Measurements from ENCODE around the gene ARID5B.

DNA sequence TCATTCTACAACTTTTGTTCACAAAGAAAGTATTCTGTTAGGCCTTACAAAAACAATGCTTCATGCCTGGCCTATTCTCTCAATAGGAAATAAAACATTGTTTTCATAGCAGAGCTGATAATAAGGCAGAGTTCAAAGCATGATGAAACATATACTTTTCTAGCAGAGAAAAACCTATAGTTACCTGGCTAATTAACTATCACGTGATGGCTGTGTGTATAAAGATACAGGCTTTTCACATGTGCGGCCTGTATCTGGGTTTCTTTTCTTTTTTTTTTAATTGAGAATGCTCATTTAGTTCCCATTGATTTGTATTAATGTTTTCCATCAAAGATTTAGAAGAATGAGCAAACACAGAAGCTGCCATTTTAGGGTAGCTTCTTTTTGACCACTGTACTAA lies 51.7 kb downstream of the ARID5B start:
- TF ChIP-seq, protein P1, sequence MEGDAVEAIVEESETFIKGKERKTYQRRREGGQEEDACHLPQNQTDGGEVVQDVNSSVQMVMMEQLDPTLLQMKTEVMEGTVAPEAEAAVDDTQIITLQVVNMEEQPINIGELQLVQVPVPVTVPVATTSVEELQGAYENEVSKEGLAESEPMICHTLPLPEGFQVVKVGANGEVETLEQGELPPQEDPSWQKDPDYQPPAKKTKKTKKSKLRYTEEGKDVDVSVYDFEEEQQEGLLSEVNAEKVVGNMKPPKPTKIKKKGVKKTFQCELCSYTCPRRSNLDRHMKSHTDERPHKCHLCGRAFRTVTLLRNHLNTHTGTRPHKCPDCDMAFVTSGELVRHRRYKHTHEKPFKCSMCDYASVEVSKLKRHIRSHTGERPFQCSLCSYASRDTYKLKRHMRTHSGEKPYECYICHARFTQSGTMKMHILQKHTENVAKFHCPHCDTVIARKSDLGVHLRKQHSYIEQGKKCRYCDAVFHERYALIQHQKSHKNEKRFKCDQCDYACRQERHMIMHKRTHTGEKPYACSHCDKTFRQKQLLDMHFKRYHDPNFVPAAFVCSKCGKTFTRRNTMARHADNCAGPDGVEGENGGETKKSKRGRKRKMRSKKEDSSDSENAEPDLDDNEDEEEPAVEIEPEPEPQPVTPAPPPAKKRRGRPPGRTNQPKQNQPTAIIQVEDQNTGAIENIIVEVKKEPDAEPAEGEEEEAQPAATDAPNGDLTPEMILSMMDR (conservative IDR thresholded peaks at IDR 0.05 in 1 of 2, IDR thresholded peaks at IDR 0.05 in 1 of 2; ENCODE audit: extremely low read depth in 1 of 2, insufficient read depth in 1 of 2, low read depth in 1 of 2, low read length in 2 of 2), result no peak
- no peak for TF ChIP-seq EZH2 (IDR thresholded peaks at IDR 0.05; ENCODE audit: borderline replicate concordance, low read length)

Data from mammary epithelial cell (primary cell).